CD14-positive monocyte (primary cell): Measurements from ENCODE around the gene PAX7. TPM values are rescaled to one million over a fixed set of nuclear protein-coding genes. Genes with fewer than 3 reads are reported as not detected.

ENCODE experiments used
- DNase-seq, 3 donors: peaks; one replicate each; pipeline ENCODE4 v3.0.0-alpha.2; 2011 to 2022
- H2AFZ ChIP-seq: 2 replicates; pipeline ENCODE4 v1.6.0; 2012; ENCODE audit warnings: mild to moderate bottlenecking, low read depth, low read length, inconsistent platforms; ENCODE audit not compliant: insufficient read depth, poor library complexity, severe bottlenecking
- H3K27ac ChIP-seq, 2 donors: 1 replicate in 1 of 2; 2 replicates in 1 of 2; pipeline ENCODE4 v1.5.1; 2012 to 2013; ENCODE audit warnings: low read length in 2 of 2, control low read depth in 1 of 2, inconsistent platforms in 1 of 2, low read depth in 1 of 2, mild to moderate bottlenecking in 1 of 2
- H3K27me3 ChIP-seq, 2 donors: one replicate each; pipeline versions ENCODE4 v1.6.0 to v1.6.1; 2011 to 2013; ENCODE audit warnings: low read length in 2 of 2; ENCODE audit not compliant: control insufficient read depth in 2 of 2, insufficient read depth in 2 of 2
- H3K36me3 ChIP-seq, 2 donors: replicated peaks in 1 of 2; 1 replicate in 1 of 2; 2 replicates in 1 of 2; pipeline versions ENCODE4 v1.5.1 to v1.6.1; 2012 to 2013; ENCODE audit warnings: low read length in 2 of 2, control low read depth in 1 of 2, inconsistent platforms in 1 of 2, mild to moderate bottlenecking in 1 of 2; ENCODE audit not compliant: insufficient read depth in 2 of 2, control insufficient read depth in 1 of 2
- H3K4me1 ChIP-seq, 2 donors: 1 replicate in 1 of 2; 2 replicates in 1 of 2; pipeline versions ENCODE4 v1.5.1 to v1.6.1; 2012 to 2013; ENCODE audit warnings: low read length in 2 of 2, control low read depth in 1 of 2, inconsistent platforms in 1 of 2, mild to moderate bottlenecking in 1 of 2, moderate library complexity in 1 of 2; ENCODE audit not compliant: insufficient read depth in 2 of 2, control insufficient read depth in 1 of 2
- H3K4me2 ChIP-seq: replicated peaks from 2 replicates; pipeline ENCODE3; 2012; ENCODE audit warnings: low read length, moderate library complexity, mild to moderate bottlenecking; ENCODE audit not compliant: poor library complexity, severe bottlenecking; ENCODE audit errors: extremely low read depth
- H3K4me3 ChIP-seq, 3 experiments: fragments of 200-600 bp in 1 of 3; sonication (generic) in 1 of 3; replicated peaks in 1 of 3; 1 replicate in 2 of 3; 2 replicates in 1 of 3; pipeline ENCODE4 v1.5.1; 2011 to 2013; ENCODE audit warnings: low read length in 3 of 3, mild to moderate bottlenecking in 3 of 3, control low read depth in 2 of 3, low read depth in 2 of 3, inconsistent platforms in 1 of 3, moderate library complexity in 1 of 3
- H3K79me2 ChIP-seq: 2 replicates; pipeline ENCODE4 v1.6.0; 2012; ENCODE audit warnings: mild to moderate bottlenecking, control low read depth, inconsistent platforms, low read length, moderate library complexity; ENCODE audit not compliant: insufficient read depth
- H3K9ac ChIP-seq: 2 replicates; pipeline ENCODE4 v1.6.0; 2017; ENCODE audit warnings: low read length, mild to moderate bottlenecking; ENCODE audit not compliant: insufficient read depth, poor library complexity, severe bottlenecking
- H3K9me3 ChIP-seq, 2 donors: replicated peaks in 1 of 2; 1 replicate in 1 of 2; 2 replicates in 1 of 2; pipeline versions ENCODE4 v1.5.1 to v1.6.1; 2012 to 2013; ENCODE audit warnings: low read length in 2 of 2, control low read depth in 1 of 2; ENCODE audit not compliant: control insufficient read depth in 1 of 2, insufficient read depth in 1 of 2
- H4K20me1 ChIP-seq: 2 replicates; pipeline ENCODE4 v1.6.0; 2012; ENCODE audit warnings: mild to moderate bottlenecking, low read length, control low read depth, moderate library complexity; ENCODE audit not compliant: insufficient read depth
- H3K27ac Mint-ChIP-seq, 7 donors: one replicate each; pipeline ENCODE4 v1.8.0; 2020; ENCODE audit warnings: mild to moderate bottlenecking in 7 of 7, mixed read lengths in 7 of 7, moderate library complexity in 6 of 7, inconsistent platforms in 2 of 7
- H3K27me3 Mint-ChIP-seq, 3 donors: one replicate each; pipeline ENCODE4 v1.8.0; 2021 to 2022; ENCODE audit warnings: low read depth in 3 of 3, mild to moderate bottlenecking in 3 of 3, mixed read lengths in 3 of 3, moderate library complexity in 3 of 3, inconsistent platforms in 1 of 3
- H3K36me3 Mint-ChIP-seq, 2 donors: one replicate each; pipeline ENCODE4 v1.8.0; 2020; ENCODE audit warnings: mixed read lengths in 2 of 2, inconsistent platforms in 1 of 2, mild to moderate bottlenecking in 1 of 2
- H3K4me1 Mint-ChIP-seq: one replicate; pipeline ENCODE4 v1.8.0; 2020; ENCODE audit warnings: mild to moderate bottlenecking, mixed read lengths
- H3K4me3 Mint-ChIP-seq, 2 donors: one replicate each; pipeline ENCODE4 v1.8.0; 2020; ENCODE audit warnings: mild to moderate bottlenecking in 2 of 2, mixed read lengths in 2 of 2, moderate library complexity in 1 of 2
- H3K9me3 Mint-ChIP-seq, 7 donors: one replicate each; pipeline ENCODE4 v1.8.0; 2020 to 2022; ENCODE audit warnings: mixed read lengths in 7 of 7, mild to moderate bottlenecking in 6 of 7, moderate library complexity in 6 of 7, inconsistent platforms in 2 of 7
- CTCF ChIP-seq: fragments of 200-600 bp; IDR thresholded peaks from one replicate; pipeline ENCODE4 v1.8.0; 2022; ENCODE audit warnings: antibody characterized with exemption, mild to moderate bottlenecking
- WGBS: methylation state at CpG from one replicate; pipeline ENCODE4 v1.1.5; 2013; ENCODE audit warnings: missing lambda C conversion rate; ENCODE audit not compliant: insufficient coverage; 5-methylcytosine and 5-hydroxymethylcytosine counted together
- intact Hi-C, 2 donors: fragments of 100-400 bp; cut with micrococcal nuclease; formaldehyde crosslinking; loops; one replicate each; pipeline versions ENCODE4 v1.15.0 to v1.15.1; 2023
- polyA plus RNA-seq, 3 donors: library from polyadenylated mRNA; depleted of rRNA in 1 of 3; unstranded in 2 of 3; stranded (reverse) in 1 of 3; fragments of 300-500 nt in 2 of 3; fragments of >200 nt in 1 of 3; fragmentation: Illumina TruSeq in 2 of 3; gene quantifications; 1 replicate in 2 of 3; 2 replicates in 1 of 3; pipeline ENCODE4 v1.2.3, GENCODE V29; 2012 to 2021

Gene PAX7
- polyA plus RNA-seq, 3 donors = not detected

- intact Hi-C loops = no loop called here
- no peak overlapping the region for H2AFZ ChIP-seq
- no peak overlapping the region for H3K4me2 ChIP-seq
- no peaks in the 10 kb centered on the region for H3K36me3 ChIP-seq
- peaks cover 0 to 2% of the 10 kb centered on the region in 2 donors for H3K27me3 ChIP-seq
- no peaks in the 10 kb centered on the region for H3K79me2 ChIP-seq
- no peaks in the 10 kb centered on the region for H4K20me1 ChIP-seq
- DNase-seq = no peak
- Mint-ChIP-seq H3K4me3 (no peak overlapping the region), H3K27ac (no peak overlapping the region), H3K4me1 (no peaks in the 10 kb centered on the region), H3K36me3 (no peaks in the 10 kb centered on the region), H3K9me3 (peaks cover 0 to 7% (median 3%) of the 10 kb centered on the region in 7 donors), H3K27me3 (peaks cover 9 to 21% (median 14%) of the 10 kb centered on the region in 3 donors)
- no peak overlapping the region for H3K4me3 ChIP-seq
- H3K9ac ChIP-seq = no peak overlapping the region
- no peak for TF ChIP-seq CTCF
- no peaks in the 10 kb centered on the region for H3K4me1 ChIP-seq
- no peak overlapping the region for H3K27ac ChIP-seq
- peaks cover 0 to 7% of the 10 kb centered on the region in 2 donors for H3K9me3 ChIP-seq
- WGBS = 92% methylated on average over 7 of the region's 10 CpGs
Observed at GRCh38 chr1:18793164-18793563, 162.5 kb downstream of the PAX7 start.

GRCh38 chr1:18794051-18794450 lies 163.4 kb downstream of the PAX7 start:
- peaks cover 0 to 7% of the 10 kb centered on the region in 2 donors for H3K9me3 ChIP-seq
- TF ChIP-seq CTCF = no peak
- no peak for DNase-seq
- no peak overlapping the region for H3K9ac ChIP-seq
- H3K27ac Mint-ChIP-seq = no peak overlapping the region
- H3K4me1 ChIP-seq = no peaks in the 10 kb centered on the region
- H2AFZ ChIP-seq = no peak overlapping the region
- H3K27me3 ChIP-seq = peaks cover 0 to 2% of the 10 kb centered on the region in 2 donors
- peaks cover 9 to 17% (median 14%) of the 10 kb centered on the region in 3 donors for H3K27me3 Mint-ChIP-seq
- 91% methylated on average over 6 of the region's 10 CpGs for WGBS
- intact Hi-C loops = no loop called here
- no peak overlapping the region for H3K4me3 Mint-ChIP-seq
- no peaks in the 10 kb centered on the region for H3K4me1 Mint-ChIP-seq
- H3K9me3 Mint-ChIP-seq = peaks cover 0 to 7% (median 3%) of the 10 kb centered on the region in 7 donors
- no peak overlapping the region for H3K4me2 ChIP-seq
- no peak overlapping the region for H3K27ac ChIP-seq
- no peaks in the 10 kb centered on the region for H4K20me1 ChIP-seq
- no peaks in the 10 kb centered on the region for H3K79me2 ChIP-seq
- H3K36me3 Mint-ChIP-seq = no peaks in the 10 kb centered on the region
- H3K36me3 ChIP-seq = no peaks in the 10 kb centered on the region
- H3K4me3 ChIP-seq = no peak overlapping the region
